HL-60 (cell line): ENCODE measurements around the gene CPZ.

Experiments used
- DNase-seq, 2 experiments: peaks; one replicate each; pipeline ENCODE4 v3.0.0-alpha.2; 2010 to 2020; ENCODE audit warnings: low read depth in 1 of 2, low spot score in 1 of 2
- H3K27ac ChIP-seq: fragments of 250-450 bp; sonication (Bioruptor Pico); replicated peaks from 2 replicates; pipeline ENCODE4 v1.5.1; 2020; ENCODE audit warnings: mild to moderate bottlenecking, moderate library complexity
- H3K27me3 ChIP-seq: fragments of 250-450 bp; sonication (Bioruptor Pico); 2 replicates; pipeline ENCODE4 v1.5.1; 2021; ENCODE audit warnings: mild to moderate bottlenecking, moderate library complexity; ENCODE audit not compliant: insufficient read depth, poor library complexity, severe bottlenecking
- H3K4me3 ChIP-seq: replicated peaks from 2 replicates; pipeline ENCODE4 v1.5.1; 2011; ENCODE audit warnings: mild to moderate bottlenecking, control low read depth, low read length; ENCODE audit not compliant: insufficient read depth
- GABPA ChIP-seq: IDR thresholded peaks from 2 replicates; pipeline ENCODE4 v1.6.1; 2012; ENCODE audit warnings: low read depth
- POLR2AphosphoS5 ChIP-seq: IDR thresholded peaks from 2 replicates; pipeline ENCODE4 v1.6.1; 2012; ENCODE audit warnings: low read depth
- REST ChIP-seq: IDR thresholded peaks from 2 replicates; pipeline ENCODE4 v1.6.1; 2012; ENCODE audit warnings: low read depth; ENCODE audit not compliant: insufficient replicate concordance
- SPI1 ChIP-seq: IDR thresholded peaks from 2 replicates; pipeline ENCODE4 v1.6.1; 2012; ENCODE audit warnings: low read depth, mild to moderate bottlenecking, borderline replicate concordance
- TF ChIP-seq, protein P1 (sequence below): IDR thresholded peaks from one replicate; pipeline ENCODE4 v1.5.1; 2011; ENCODE audit warnings: low read length, control low read depth, inconsistent platforms; ENCODE audit not compliant: insufficient read depth

CPZ gene

GRCh38 chr4:8582941-8583654 lies 9.5 kb upstream of the CPZ start:
- TF ChIP-seq SPI1 (no peak), POLR2AphosphoS5 (no peak), GABPA (no peak), REST (no peak)
- TF ChIP-seq, protein P1, sequence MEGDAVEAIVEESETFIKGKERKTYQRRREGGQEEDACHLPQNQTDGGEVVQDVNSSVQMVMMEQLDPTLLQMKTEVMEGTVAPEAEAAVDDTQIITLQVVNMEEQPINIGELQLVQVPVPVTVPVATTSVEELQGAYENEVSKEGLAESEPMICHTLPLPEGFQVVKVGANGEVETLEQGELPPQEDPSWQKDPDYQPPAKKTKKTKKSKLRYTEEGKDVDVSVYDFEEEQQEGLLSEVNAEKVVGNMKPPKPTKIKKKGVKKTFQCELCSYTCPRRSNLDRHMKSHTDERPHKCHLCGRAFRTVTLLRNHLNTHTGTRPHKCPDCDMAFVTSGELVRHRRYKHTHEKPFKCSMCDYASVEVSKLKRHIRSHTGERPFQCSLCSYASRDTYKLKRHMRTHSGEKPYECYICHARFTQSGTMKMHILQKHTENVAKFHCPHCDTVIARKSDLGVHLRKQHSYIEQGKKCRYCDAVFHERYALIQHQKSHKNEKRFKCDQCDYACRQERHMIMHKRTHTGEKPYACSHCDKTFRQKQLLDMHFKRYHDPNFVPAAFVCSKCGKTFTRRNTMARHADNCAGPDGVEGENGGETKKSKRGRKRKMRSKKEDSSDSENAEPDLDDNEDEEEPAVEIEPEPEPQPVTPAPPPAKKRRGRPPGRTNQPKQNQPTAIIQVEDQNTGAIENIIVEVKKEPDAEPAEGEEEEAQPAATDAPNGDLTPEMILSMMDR, result no peak
- Histone ChIP-seq H3K27ac (no peak overlapping the region), H3K27me3 (no peaks in the 10 kb centered on the region), H3K4me3 (no peak overlapping the region)
- no peak for DNase-seq

GRCh38 chr4:8583655-8584025 lies 8.9 kb upstream of the CPZ start:
- H3K4me3 ChIP-seq, result no peak overlapping the region
- H3K27me3 ChIP-seq, result no peaks in the 10 kb centered on the region
- H3K27ac ChIP-seq, result no peak overlapping the region
- TF ChIP-seq SPI1 (no peak), POLR2AphosphoS5 (no peak)
- TF ChIP-seq, protein P1, result no peak
- DNase-seq, result no peak

DNA sequence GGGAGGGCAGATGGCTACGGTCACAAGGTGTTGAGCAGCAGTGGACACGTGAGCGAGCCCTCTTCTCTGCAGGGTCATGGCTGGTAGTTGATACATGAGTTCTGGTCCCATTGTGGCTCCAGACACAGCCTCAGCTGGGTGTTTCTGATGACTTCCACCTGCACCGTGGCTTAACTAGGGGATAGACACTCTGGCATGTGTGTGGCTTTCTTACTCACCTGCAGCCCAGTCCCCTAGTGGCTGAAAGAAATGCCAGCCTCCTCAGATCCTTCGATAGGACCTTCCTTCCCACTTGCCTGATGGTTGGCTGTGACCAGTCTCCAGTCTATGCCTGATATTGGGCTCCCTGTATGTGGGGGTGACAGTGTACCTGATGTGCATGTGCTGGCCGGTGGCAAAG lies 7.4 kb upstream of the CPZ start:
- no peaks in the 10 kb centered on the region for H3K27me3 ChIP-seq
- no peak for DNase-seq

More for the DNA sequence above, 7.4 kb upstream of the CPZ start:
- TF ChIP-seq, protein P1, result no peak
- TF ChIP-seq SPI1 (no peak), REST (no peak)
- Histone ChIP-seq H3K27ac (no peak overlapping the region), H3K4me3 (no peak overlapping the region)
